CD4-positive, alpha-beta memory T cell (primary cell): ENCODE results near the gene IGLL1. TPM values are rescaled to one million over a fixed set of nuclear protein-coding genes. Genes with fewer than 3 reads are reported as not detected.
"Not testable (repeated sequence)": the region's sequence is repeated elsewhere in the genome, so short reads cannot be mapped to it uniquely, and the experiment has no call there.

ENCODE experiments used
- CTCF ChIA-PET: fragments of 350-600 bp; sonication (Branson Sonifier 250); formaldehyde crosslinking; loops from one replicate; lab custom pipeline; 2021; ENCODE audit warnings: inconsistent platforms; ENCODE audit not compliant: partially characterized antibody; lab: Charles Lee
- POLR2A ChIA-PET: fragments of 350-600 bp; sonication (Branson Sonifier 250); formaldehyde crosslinking; loops from one replicate; lab custom pipeline; 2021; ENCODE audit not compliant: partially characterized antibody; lab: Charles Lee
- DNase-seq, 5 donors: peaks; one replicate each; pipeline versions ENCODE4 v3.0.0 to v3.0.0-alpha.2; 2020 to 2022; ENCODE audit warnings: mixed read lengths in 1 of 5
- H3K27ac ChIP-seq: one replicate; pipeline ENCODE4 v1.7.0; 2013; ENCODE audit warnings: low read depth, low read length
- H3K27me3 ChIP-seq: 2 replicates; pipeline ENCODE4 v1.7.0; 2013; ENCODE audit warnings: mild to moderate bottlenecking, low read length, moderate library complexity; ENCODE audit not compliant: insufficient read depth
- H3K36me3 ChIP-seq: 2 replicates; pipeline ENCODE4 v1.7.0; 2013; ENCODE audit warnings: mild to moderate bottlenecking, low read length, moderate library complexity; ENCODE audit not compliant: insufficient read depth
- H3K4me1 ChIP-seq: 2 replicates; pipeline ENCODE4 v1.7.0; 2013; ENCODE audit warnings: mild to moderate bottlenecking, low read length, moderate library complexity; ENCODE audit not compliant: insufficient read depth
- H3K4me3 ChIP-seq, 2 donors: one replicate each; pipeline ENCODE4 v1.7.0; 2013; ENCODE audit warnings: low read length in 2 of 2, mild to moderate bottlenecking in 1 of 2
- H3K9me3 ChIP-seq, 2 donors: one replicate each; pipeline ENCODE4 v1.7.0; 2013; ENCODE audit warnings: low read length in 2 of 2, control low read depth in 1 of 2; ENCODE audit not compliant: control insufficient read depth in 1 of 2
- H3K27ac Mint-ChIP-seq, 7 donors: one replicate each; pipeline ENCODE4 v1.8.0; 2020 to 2021; ENCODE audit warnings: mixed read lengths in 7 of 7, mild to moderate bottlenecking in 6 of 7, inconsistent platforms in 3 of 7, moderate library complexity in 3 of 7
- H3K27me3 Mint-ChIP-seq, 2 donors: one replicate each; pipeline ENCODE4 v1.8.0; 2020 to 2021; ENCODE audit warnings: mixed read lengths in 2 of 2
- H3K36me3 Mint-ChIP-seq, 2 donors: one replicate each; pipeline ENCODE4 v1.8.0; 2020 to 2021; ENCODE audit warnings: mixed read lengths in 2 of 2, inconsistent platforms in 1 of 2, mild to moderate bottlenecking in 1 of 2
- H3K4me1 Mint-ChIP-seq, 4 donors: one replicate each; pipeline ENCODE4 v1.8.0; 2020 to 2021; ENCODE audit warnings: mixed read lengths in 4 of 4, mild to moderate bottlenecking in 1 of 4
- H3K4me3 Mint-ChIP-seq, 8 donors: one replicate each; pipeline ENCODE4 v1.8.0; 2020 to 2021; ENCODE audit warnings: mixed read lengths in 8 of 8, mild to moderate bottlenecking in 7 of 8, moderate library complexity in 6 of 8, inconsistent platforms in 3 of 8
- H3K9me3 Mint-ChIP-seq, 8 donors: one replicate each; pipeline ENCODE4 v1.8.0; 2020 to 2021; ENCODE audit warnings: mixed read lengths in 8 of 8, mild to moderate bottlenecking in 5 of 8, inconsistent platforms in 3 of 8, moderate library complexity in 1 of 8
- intact Hi-C: fragments of 100-400 bp; cut with micrococcal nuclease; formaldehyde crosslinking; loops from one replicate; pipeline ENCODE4 v1.15.1; 2023
- polyA plus RNA-seq, 2 donors: library from polyadenylated mRNA; unstranded; fragments of 300-500 nt; fragmentation: Illumina TruSeq; gene quantifications; one replicate each; pipeline ENCODE4 v1.2.3, GENCODE V29; 2021
- total RNA-seq, 2 experiments: library from RNA; stranded (reverse); gene quantifications; one replicate each; pipeline ENCODE4 v1.2.3, GENCODE V29; 2021

The IGLL1 gene
- total RNA-seq (not detected), polyA plus RNA-seq (not detected)

GRCh38 chr22:23579870-23580575 is at the start of gene IGLL1:
Gene IGLL1, minus strand, starts transcription at chr22:23580290. Its CDS starts 100 bp downstream, at chr22:23580190.
- ChIA-PET POLR2A (no interaction called here), CTCF (no interaction called here)
- no peaks in the 10 kb centered on the region for H3K4me1 ChIP-seq
- no peak within 1 kb of the TSS for H3K4me3 ChIP-seq
- H3K27ac ChIP-seq, result no peak within 1 kb of the TSS
- Mint-ChIP-seq H3K36me3 (no peaks in the 10 kb centered on the region), H3K27me3 (peaks cover 36 to 40% of the 10 kb centered on the region in 2 donors), H3K9me3 (no peaks in the 10 kb centered on the region), H3K27ac (no peak within 1 kb of the TSS), H3K4me3 (no peak within 1 kb of the TSS), H3K4me1 (no peaks in the 10 kb centered on the region)
- H3K36me3 ChIP-seq, result no peaks in the 10 kb centered on the region
- DNase-seq, result no peak
- intact Hi-C loops, result no loop called here
- no peaks in the 10 kb centered on the region for H3K27me3 ChIP-seq
- no peaks in the 10 kb centered on the region for H3K9me3 ChIP-seq

DNA sequence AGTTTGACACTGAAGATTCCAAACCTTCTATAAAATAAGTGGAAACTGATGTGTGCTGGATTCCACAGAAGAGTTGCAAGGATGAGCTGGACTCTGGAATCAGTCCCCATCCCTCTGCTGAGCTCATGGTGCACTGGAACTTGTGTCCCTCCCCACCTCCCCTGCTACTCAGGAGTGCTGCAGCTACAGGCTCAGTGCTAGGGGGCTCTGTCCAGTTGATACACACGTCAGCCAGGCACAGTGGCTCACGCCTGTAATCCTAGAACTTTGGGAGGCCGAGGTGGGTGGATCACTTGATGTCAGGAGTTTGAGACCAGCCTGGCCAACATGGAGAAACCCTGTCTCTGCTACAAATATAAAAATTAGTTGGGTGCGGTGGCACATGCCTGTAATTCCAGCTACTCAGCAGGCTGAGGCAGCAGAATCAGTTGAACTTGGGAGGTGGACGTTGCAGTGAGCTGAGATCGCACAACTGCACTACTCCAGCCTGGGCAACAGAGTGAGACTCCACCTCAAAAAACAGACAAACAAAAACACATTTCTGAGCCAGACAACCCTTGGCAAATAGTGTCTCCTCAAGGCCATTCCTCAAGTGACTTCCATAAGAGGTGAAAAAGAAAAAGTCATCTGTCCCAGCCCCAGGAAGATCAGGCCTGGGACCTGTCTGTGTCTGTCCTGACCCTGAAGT is 48.1 kb upstream of the IGLL1 start:
- H3K4me1 Mint-ChIP-seq, H3K36me3 Mint-ChIP-seq, H3K4me1 ChIP-seq, H3K27ac Mint-ChIP-seq, DNase-seq, H3K4me3 Mint-ChIP-seq, H3K9me3 ChIP-seq, H3K36me3 ChIP-seq, H3K27me3 Mint-ChIP-seq, H3K27me3 ChIP-seq, H3K4me3 ChIP-seq, H3K9me3 Mint-ChIP-seq, H3K27ac ChIP-seq: not testable (repeated sequence)
- intact Hi-C loops, result loop anchor here (5.0 to 10.0 kb wide), 2 partner anchors 219 to 327 kb away; no protein-coding TSS in a partner anchor
- POLR2A ChIA-PET, result interaction anchor here (1.0 kb wide), 1 partner anchor 229 kb away, joined by 3 read pairs; the partner anchor contains the start of gene SLC2A11
- CTCF ChIA-PET, result interaction anchor here (0.6 to 1.6 kb wide), 8 partner anchors 10 to 441 kb away, joined by 3 to 7 read pairs (median 4); partner anchors contain the start of gene SLC2A11

- H3K4me3 Mint-ChIP-seq, H3K27ac ChIP-seq, H3K4me3 ChIP-seq, H3K27me3 Mint-ChIP-seq, H3K9me3 Mint-ChIP-seq, H3K4me1 ChIP-seq, H3K9me3 ChIP-seq, H3K36me3 ChIP-seq, H3K4me1 Mint-ChIP-seq, H3K27me3 ChIP-seq, H3K36me3 Mint-ChIP-seq: not testable (repeated sequence)
- ChIA-PET CTCF (interaction anchor here (0.6 to 1.6 kb wide), 8 partner anchors 9 to 441 kb away, joined by 3 to 7 read pairs (median 4); partner anchors contain the start of gene SLC2A11), POLR2A (interaction anchor here (1.0 kb wide), 1 partner anchor 230 kb away, joined by 3 read pairs; the partner anchor contains the start of gene SLC2A11)
- intact Hi-C loops, result loop anchor here (5.0 to 10.0 kb wide), 2 partner anchors 220 to 327 kb away; no protein-coding TSS in a partner anchor
- peak overlapping the region in 1 of 7 donors; percentile 71 for H3K27ac Mint-ChIP-seq
- DNase-seq, result peak; percentile 49 to 58 (median 56)
Observed at GRCh38 chr22:23627401-23628055, 47.4 kb upstream of the IGLL1 start.

DNA sequence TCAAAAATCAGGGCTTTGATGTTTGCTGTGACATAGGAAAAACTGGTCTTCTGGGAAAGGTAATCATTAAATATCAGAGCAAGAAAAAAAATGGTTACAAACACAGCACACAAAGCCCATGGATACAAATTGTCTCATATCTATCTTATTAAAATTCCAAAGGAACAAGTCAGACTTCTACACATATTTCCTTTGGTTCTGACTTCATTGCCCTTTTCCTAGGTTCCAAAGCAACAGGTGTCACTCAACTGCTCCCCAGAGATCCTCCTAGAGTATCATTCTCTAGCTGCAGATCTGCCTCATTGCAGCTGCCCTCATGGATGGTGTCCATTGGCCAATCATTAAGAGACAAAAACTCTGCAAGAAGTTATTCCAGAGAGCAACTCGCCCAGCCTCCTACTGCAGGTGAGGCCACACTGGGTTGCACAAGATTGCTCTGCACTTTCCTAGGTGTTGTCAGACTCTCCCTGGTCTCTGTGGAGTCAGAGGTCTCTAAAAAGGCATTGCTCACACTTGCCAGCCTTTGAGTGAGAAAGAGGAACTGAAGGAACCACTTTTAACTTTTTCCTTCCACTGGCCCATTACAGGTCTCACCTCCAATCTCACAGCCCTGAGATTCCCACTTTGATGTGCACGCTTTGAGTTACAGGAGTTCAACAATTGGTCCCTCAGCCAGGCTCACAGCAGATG is 46.3 kb upstream of the IGLL1 start:
- H3K36me3 ChIP-seq, result no peaks in the 10 kb centered on the region
- H3K9me3 ChIP-seq, result no peaks in the 10 kb centered on the region
- H3K27ac ChIP-seq, result no peak overlapping the region
- ChIA-PET CTCF (interaction anchor here (1.5 kb wide), 1 partner anchor 219 kb away, joined by 5 read pairs; no protein-coding TSS in a partner anchor), POLR2A (no interaction called here)
- Mint-ChIP-seq H3K36me3 (peaks cover 3 to 4% of the 10 kb centered on the region in 2 donors), H3K4me3 (no peak overlapping the region), H3K4me1 (peaks cover 0 to 3% (median 0%) of the 10 kb centered on the region in 4 donors), H3K9me3 (no peaks in the 10 kb centered on the region), H3K27ac (no peak overlapping the region), H3K27me3 (no peaks in the 10 kb centered on the region)
- no peaks in the 10 kb centered on the region for H3K4me1 ChIP-seq
- intact Hi-C loops, result loop anchor here (5.0 to 10.0 kb wide), 2 partner anchors 221 to 328 kb away; no protein-coding TSS in a partner anchor
- H3K4me3 ChIP-seq, result no peak overlapping the region
- H3K27me3 ChIP-seq, result no peaks in the 10 kb centered on the region
- DNase-seq, result no peak

DNA sequence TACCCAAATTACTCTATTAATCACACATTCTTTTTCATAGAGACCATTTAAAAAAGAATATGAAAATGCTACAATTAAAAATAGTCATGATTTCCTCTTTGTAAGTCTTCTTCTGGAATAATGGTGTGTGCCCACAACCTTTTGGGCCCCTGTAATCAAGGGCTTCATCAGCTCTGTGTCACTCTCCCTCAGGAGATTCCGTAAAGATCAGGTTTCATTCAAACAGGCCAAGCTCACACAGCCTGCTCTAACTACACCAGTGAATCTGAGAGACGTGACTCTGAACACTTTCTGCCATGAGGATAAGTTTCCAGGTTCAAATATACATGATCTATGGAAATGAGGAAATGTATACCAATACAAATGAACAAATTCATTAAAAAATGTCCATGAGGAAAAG is 42.5 kb upstream of the IGLL1 start:
- Mint-ChIP-seq H3K4me1 (peaks cover 0 to 3% (median 0%) of the 10 kb centered on the region in 4 donors), H3K36me3 (peaks cover 4 to 10% of the 10 kb centered on the region in 2 donors), H3K4me3 (no peak overlapping the region), H3K27me3 (no peaks in the 10 kb centered on the region), H3K9me3 (no peaks in the 10 kb centered on the region), H3K27ac (no peak overlapping the region)
- no peak overlapping the region for H3K27ac ChIP-seq
- intact Hi-C loops, result loop anchor here (10.0 kb wide), 1 partner anchor 332 kb away; no protein-coding TSS in a partner anchor
- DNase-seq, result no peak
- H3K4me1 ChIP-seq, result no peaks in the 10 kb centered on the region
- H3K4me3 ChIP-seq, result no peak overlapping the region
- POLR2A ChIA-PET, result no interaction called here
- CTCF ChIA-PET, result no interaction called here
- no peaks in the 10 kb centered on the region for H3K27me3 ChIP-seq
- H3K36me3 ChIP-seq, result no peaks in the 10 kb centered on the region
- no peaks in the 10 kb centered on the region for H3K9me3 ChIP-seq

GRCh38 chr22:23621916-23622315 is 41.8 kb upstream of the IGLL1 start:
- H3K36me3 Mint-ChIP-seq, result peaks cover 6 to 14% of the 10 kb centered on the region in 2 donors
- H3K4me3 Mint-ChIP-seq, DNase-seq, H3K9me3 Mint-ChIP-seq, H3K27me3 Mint-ChIP-seq, CTCF ChIA-PET, H3K4me3 ChIP-seq, H3K4me1 Mint-ChIP-seq, H3K27ac ChIP-seq, H3K9me3 ChIP-seq, H3K27me3 ChIP-seq, H3K36me3 ChIP-seq, H3K4me1 ChIP-seq, POLR2A ChIA-PET: not testable (repeated sequence)
- intact Hi-C loops, result loop anchor here (10.0 kb wide), 1 partner anchor 333 kb away; no protein-coding TSS in a partner anchor
- peak overlapping the region in 1 of 7 donors; percentile 20 for H3K27ac Mint-ChIP-seq
